Measurements from ENCODE around the gene CELA2B. TPM values are rescaled to one million over a fixed set of nuclear protein-coding genes. Genes with fewer than 3 reads are reported as not detected.
"Not testable (repeated sequence)": the region's sequence is repeated elsewhere in the genome, so short reads cannot be mapped to it uniquely, and the experiment has no call there.

The CELA2B gene
- total RNA-seq, 1 donor from 2014 or later: not detected

GRCh38 chr1:15492596-15492995 is 16.7 kb downstream of the CELA2B start:
- DNase-seq (ENCODE audit: extremely low read depth, low read depth, low spot score): no peak

DNA sequence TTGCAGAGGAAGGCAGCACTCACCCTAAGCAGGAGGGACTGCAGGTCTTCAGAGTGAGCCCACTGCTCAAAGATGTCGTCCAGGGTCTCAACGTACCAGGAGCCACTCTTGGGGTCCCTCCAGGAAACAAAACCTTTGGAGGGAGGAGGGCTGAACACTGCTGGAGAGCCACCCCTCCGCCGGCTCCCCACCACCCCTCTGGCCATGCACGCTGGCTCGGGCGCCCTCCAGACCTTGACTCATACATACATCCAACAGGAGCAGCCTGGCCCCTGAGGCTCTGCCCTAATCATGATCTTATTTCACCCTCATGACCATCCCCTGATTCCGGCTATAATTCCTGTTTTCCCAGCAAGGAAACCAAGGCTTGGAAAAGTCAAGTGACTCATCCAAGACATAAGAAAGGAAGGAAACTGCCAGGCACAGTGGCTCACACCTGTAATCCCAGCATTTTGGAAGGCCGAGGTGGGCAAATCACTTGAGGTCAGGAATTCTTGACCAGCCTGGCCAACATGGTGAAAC is 18.0 kb downstream of the CELA2B start:
- peak; percentile 48 for DNase-seq (ENCODE audit: extremely low read depth, low read depth, low spot score)

- DNase-seq (ENCODE audit: extremely low read depth, low read depth, low spot score): no peak
Measured at GRCh38 chr1:15500184-15501178, 24.6 kb downstream of the CELA2B start.

- DNase-seq (ENCODE audit: extremely low read depth, low read depth, low spot score): no peak
Measured at GRCh38 chr1:15501208-15502032, 25.5 kb downstream of the CELA2B start.

DNA sequence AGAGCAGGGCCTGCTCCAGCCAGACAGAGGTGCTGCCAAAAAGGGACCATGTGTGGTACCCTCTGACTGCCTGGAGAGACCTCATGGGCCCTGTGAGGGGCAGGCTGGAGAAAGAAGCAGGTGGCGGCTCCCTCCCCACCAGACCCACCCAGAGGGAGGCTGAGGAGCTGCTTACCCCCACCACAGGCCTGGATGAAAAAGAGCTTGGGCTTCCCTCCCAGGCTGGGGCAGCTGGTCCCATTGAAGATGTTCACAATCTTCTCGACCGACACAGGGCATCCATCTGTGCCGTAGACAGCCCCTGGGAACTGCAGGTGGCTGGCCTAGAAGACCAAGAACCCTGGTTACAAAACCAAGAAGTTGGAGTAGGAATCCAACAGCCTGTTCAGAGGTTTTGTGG is 28.5 kb downstream of the CELA2B start:
- DNase-seq (ENCODE audit: extremely low read depth, low read depth, low spot score): no peak

- no peak for DNase-seq (ENCODE audit: extremely low read depth, low read depth, low spot score)
Measured at GRCh38 chr1:15506831-15507230, 30.9 kb downstream of the CELA2B start.

- no peak for DNase-seq (ENCODE audit: extremely low read depth, low read depth, low spot score)
Measured at GRCh38 chr1:15507278-15507677, 31.4 kb downstream of the CELA2B start.

DNA sequence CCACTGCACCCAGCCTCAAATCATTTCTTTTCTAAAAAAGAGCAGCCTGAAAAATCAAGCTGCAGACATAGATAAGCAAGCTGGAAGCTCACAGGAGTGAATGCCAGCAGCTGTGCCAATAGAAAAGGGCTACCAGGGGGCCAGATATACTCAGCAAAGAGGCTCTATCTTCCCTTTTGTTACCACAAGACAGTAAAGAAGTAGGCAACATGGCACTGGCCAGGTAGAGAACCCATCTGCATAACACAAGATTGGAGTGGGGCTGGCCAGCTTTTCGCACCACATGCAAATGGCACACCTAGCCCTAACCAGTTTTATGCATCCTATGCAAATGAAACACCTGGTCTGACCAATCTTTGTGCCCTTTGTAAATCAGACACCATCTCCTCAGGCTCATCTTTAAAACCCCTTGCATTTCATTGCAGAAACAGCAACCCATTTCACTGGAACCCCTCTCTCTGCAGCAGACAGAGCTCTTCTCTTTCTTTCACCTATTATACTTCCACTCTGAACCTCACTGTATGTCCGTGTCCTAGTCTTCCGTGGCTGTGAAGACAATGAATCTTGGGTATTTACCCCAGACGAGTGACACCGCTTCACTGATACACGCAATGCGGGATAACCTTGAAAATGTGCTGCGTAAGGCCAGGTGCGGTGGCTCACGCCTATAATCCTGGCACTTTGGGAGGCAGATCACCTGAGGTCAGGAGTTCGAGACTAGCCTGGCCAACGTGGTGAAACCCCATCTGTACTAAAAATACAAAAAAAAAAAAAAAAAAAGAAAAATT is 33.0 kb downstream of the CELA2B start:
- no peak for DNase-seq (ENCODE audit: extremely low read depth, low read depth, low spot score)

GRCh38 chr1:15509586-15509985 is 33.7 kb downstream of the CELA2B start:
- DNase-seq (ENCODE audit: extremely low read depth, low read depth, low spot score): no peak

- DNase-seq (ENCODE audit: extremely low read depth, low read depth, low spot score): no peak
Measured at GRCh38 chr1:15510611-15511405, 34.9 kb downstream of the CELA2B start.

DNA sequence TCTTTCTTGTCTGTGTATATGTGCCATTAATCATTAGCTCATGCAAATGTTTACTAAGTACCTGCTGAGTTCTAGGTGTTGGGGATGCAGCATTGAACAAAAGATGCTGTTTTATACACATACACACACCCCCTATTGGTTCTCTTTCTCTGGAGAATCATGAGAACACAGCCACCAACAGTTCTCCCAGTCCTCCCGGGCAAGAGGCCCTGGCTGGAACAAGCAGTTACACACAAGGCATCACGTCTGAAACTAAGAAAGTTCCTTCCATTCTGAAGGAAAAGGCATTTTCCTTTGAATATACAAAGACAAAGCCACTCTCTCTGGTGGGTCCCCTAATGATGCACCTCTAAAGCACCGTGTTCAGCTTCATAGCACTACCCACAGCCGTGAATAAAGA is 37.3 kb downstream of the CELA2B start:
- DNase-seq (ENCODE audit: extremely low read depth, low read depth, low spot score): no peak

DNA sequence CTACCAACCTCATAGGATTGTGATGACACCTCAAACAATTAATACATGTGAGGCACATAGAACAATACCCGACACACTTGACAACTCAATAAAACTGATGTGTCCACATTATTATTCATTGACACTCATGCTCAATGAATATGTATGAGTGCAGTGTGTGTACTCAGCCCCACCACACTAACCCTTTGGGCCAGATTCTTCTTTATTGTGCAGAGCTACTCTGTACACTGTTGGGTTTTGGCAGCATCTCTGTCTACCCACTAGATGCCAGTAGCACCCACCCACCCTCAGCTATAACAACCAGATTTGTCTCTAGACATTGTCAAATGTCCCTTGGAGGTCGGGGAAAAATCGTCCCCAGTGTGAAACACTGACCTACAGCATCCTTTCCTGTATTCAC is 38.0 kb downstream of the CELA2B start:
- no peak for DNase-seq (ENCODE audit: extremely low read depth, low read depth, low spot score)

DNA sequence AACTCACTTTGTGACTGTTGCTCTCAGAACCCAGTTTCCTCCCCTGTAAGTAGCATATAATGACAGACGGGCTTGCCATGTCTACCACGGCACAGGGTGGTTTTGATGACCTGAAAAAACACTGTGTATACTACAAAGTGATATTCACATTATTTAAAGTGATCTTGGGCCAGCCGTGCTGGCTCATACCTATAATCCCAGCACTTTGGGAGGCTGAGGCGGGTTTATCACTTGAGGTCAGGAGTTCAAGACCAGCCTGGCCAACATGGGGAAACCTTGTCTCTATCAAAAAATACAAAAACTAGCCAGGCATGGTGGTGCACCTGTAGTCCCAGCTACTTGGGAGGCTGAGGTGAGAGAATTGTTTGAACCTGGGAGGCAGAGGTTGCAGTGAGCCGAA is 38.7 kb downstream of the CELA2B start:
- DNase-seq (ENCODE audit: extremely low read depth, low read depth, low spot score): not testable (repeated sequence)

- no peak for DNase-seq (ENCODE audit: extremely low read depth, low read depth, low spot score)
Measured at GRCh38 chr1:15515022-15515663, 39.2 kb downstream of the CELA2B start.

DNA sequence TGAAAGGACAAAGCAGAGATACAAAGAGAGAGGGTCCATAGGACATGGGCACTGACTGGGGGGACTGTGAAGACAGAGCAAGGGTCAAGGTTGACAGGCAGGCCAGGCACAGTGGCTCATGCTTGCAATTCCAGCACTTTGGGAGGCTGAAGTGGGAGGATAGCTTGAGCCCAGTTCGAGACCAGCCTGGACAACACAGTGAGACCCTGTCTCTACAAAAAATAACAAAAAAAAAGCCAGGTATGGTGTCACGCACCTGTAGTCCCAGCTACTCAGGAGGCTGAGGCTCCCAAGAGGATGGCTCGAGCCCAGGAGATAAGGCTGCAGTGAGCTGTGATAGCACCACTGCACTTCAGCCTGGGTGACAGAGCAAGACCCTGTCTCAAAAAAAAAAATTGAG is 43.7 kb downstream of the CELA2B start:
- DNase-seq (ENCODE audit: extremely low read depth, low read depth, low spot score): no peak

DNA sequence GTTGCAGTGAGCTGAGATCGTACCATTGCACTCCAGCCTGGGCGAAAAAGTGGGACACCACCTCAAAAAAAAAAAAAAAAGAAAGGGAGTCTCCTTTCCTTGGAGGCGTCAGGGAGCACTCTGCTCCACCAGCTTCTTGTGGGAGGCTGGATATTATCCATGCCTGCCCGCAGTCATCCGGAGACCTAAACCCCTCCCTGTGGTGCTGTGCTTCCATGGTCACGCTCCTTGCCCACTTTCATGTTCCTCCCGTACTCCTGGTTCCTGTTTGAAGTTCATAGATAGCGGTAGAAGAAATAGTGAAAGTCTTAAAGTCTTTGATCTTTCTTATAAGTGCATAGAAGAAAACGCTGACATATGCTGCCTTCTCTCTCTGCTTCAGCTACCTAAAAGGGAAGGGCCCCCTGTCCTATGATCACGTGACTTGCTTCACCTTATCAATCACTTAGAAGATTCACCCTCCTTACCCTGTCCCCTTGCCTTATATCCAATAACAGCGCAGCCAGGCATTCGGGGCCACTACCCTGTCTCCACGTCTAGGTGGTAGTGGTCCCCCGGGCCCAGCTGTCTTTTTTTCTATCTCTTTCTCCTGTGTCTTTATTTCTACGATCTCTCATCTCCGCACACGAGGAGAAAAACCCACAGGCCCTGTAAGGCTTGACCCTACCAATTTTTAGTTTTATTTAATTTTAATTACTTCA is 45.5 kb downstream of the CELA2B start:
- not testable (repeated sequence) for DNase-seq (ENCODE audit: extremely low read depth, low read depth, low spot score)

- no peak for DNase-seq (ENCODE audit: extremely low read depth, low read depth, low spot score)
Measured at GRCh38 chr1:15522551-15522950, 46.6 kb downstream of the CELA2B start.

DNA sequence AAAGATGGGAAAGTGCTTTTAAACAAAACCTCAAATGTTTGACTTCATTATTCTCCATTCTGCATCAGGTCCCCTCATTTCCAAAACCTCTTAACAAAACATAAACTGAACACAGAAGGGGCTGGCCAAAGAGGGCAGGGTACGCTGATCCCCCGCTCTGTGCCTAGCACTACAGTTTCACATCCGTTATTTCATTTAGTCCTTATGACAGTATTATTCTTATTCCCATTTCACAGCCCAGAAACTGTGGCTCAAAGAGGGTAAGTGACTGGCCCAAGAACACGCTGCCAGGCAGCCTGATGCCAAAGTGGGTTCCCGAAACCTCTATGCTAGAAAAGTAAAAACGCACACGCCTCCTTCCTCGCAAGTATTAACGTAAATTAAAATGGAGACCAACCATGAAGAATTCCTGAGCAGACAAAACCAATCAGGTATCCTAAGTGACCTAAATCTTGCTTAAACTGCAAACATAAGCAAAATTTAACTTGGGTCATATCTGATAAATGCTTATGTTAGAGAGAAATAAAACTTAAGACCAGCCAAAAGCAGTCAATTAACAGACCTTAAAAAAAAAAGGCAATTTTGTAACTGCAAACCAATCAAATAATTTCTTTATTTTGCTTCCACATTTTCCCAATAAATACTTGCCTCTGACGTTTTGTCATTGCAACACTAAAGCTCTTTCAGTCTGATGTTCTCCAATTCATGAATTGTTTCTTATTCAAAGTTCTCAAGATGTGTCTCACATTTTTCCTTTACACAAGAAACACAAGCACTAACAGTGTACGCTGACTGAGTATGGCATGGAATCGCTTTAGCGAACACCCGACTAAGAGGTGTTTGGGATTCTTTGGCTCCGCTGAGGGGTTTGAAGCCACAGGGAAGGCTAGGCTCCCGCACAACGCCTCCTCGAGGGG is 47.5 kb downstream of the CELA2B start:
- DNase-seq (ENCODE audit: extremely low read depth, low read depth, low spot score): no peak
